NOMO-1 treated with dmso at 0.1 percent for 144 hours (cell line): Measurements from ENCODE around the gene TNRC6C.
"Not testable (repeated sequence)": the region's sequence is repeated elsewhere in the genome, so short reads cannot be mapped to it uniquely, and the experiment has no call there.

Experiments
- DNase-seq: peaks from one replicate; lab custom pipeline; 2025; ENCODE audit not compliant: unreplicated experiment; lab: John Stamatoyannopoulos, UW

The TNRC6C gene

DNA sequence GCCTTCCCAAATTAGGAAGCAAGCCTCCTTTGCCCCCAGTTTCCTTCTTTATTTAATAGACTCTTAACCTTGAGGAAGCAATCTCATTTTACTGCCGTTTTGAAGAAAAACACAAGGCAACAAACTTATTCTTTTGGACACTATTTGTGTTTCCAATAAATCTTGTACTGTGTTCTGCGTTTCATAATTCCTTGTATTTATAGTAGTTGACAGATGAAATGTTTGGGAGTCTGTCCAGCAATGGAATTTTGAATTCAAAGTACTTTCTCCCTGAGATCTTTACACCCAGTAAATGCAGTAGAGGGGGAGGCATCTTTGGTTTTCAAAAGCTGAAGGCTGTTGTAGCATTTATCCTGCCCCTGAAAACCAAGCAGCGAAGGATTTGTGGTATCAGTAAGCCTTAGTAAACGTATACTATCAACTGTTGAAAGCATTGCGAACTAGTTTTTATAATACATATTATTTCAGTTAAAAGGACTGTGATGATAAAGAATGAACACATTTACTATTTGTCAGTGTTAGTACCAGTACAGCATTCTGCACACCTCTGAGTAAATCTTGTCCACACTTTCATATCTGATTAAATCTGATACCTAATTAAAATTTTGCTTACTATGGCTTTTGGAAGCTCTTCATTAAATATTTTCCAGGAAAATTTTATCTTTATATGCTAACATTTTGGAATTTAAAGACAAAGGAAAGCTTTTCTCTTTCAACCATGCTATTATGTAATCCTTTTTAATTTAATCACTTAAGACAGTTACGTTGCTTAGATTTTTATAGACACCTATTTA is 83.1 kb downstream of the TNRC6C start:
- DNase-seq = no peak

DNA sequence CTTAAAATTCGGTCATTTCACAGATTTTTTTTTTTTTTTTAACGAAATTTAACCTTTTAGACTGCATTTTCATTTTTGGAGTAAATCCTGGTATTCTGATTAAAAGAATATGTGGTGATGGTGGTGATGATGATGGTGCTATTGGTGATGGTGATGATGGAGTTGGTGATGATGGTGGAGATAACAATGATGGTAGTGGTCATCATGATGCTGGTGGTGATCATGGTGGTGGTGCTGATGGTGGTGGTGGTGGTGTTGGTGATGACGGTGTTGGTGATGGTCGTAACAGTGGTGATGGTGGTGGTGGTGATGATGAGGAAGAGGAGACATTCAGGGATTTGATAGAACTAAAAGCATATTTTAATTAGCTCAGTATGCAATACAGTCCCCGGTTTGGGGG is 84.0 kb downstream of the TNRC6C start:
- DNase-seq = no peak

DNA sequence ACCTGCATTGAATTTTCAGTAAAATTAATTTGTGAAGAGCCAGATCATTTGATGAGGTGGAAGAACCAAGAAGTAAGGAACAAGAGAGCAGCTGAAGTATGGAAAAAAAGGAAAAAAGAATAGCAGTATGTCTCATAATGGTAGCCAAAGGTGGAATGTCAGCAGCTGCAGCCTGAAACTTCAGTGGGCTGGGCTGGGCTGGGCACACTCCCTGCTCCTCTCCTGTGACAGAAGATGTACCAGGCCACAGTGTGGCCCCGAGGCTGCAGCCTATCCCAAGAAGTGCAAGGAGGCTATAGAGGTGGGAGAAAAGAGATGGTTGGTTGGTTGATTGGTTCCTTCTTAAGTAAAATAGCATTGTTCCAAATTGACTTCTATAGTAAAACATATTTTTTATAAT is 84.5 kb downstream of the TNRC6C start:
- no peak for DNase-seq

DNA sequence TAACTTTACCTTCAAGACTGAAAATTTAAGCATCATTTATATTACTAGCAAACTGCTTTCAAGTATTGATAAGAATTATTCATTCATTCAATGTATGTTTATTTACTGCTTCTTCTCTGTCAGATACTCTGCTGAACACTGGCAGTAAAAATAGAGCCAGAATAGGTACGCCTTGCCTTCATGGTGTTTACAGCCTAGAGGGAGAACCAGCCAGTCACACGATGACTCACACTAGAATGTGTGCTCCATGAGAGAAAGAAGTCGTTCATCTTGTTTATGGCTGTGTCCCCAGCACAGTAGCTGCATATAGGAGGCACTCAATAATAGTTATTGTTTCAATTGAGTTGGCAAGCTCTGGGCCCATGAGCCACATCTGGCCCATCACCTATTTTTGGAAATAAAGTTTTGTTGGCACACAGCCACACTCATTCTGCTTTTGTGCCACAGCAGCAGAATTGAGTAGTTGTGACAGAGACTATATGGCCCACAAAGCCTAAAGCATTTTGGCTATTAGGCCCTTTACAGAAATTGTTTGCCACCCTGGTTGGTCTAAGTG is 85.9 kb downstream of the TNRC6C start:
- DNase-seq = no peak

DNA sequence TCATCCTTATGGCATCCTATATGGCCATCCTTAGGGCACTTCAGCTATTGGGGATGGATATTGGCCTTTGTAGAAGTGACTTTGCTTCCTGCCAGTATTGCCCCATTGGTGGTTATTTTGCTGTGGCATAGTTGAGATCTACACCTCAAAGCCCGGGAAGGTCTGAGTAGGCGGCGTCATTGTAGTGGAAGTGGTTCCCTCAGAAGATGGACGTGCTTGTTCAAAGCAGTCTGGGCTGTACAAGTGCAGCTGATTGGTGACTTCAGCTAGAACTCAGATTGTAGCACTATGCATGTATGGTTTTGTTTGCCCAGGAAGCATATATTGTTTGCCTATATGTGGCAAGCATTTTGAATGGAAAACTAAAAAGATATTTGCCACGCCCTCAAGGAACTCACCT is 86.8 kb downstream of the TNRC6C start:
- no peak for DNase-seq

DNA sequence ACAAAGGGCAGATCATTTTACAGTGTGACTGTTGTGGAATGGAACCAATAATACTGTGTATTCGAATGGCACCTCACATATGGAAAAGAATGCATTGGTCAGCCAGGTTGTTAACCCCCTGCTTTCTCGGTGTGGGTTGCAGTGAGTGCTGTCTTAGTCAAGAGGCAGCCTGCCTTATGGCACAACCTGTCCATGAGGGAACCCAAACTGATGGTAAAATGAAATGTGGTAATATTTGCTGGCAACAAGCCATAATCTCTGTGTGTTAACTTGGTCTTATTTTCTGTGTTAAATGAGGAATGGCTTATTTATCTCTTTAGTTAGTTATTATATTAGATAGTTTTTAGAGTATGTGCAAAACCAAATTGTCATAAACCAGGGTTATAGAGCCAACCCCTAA is 88.4 kb downstream of the TNRC6C start:
- DNase-seq = no peak

DNA sequence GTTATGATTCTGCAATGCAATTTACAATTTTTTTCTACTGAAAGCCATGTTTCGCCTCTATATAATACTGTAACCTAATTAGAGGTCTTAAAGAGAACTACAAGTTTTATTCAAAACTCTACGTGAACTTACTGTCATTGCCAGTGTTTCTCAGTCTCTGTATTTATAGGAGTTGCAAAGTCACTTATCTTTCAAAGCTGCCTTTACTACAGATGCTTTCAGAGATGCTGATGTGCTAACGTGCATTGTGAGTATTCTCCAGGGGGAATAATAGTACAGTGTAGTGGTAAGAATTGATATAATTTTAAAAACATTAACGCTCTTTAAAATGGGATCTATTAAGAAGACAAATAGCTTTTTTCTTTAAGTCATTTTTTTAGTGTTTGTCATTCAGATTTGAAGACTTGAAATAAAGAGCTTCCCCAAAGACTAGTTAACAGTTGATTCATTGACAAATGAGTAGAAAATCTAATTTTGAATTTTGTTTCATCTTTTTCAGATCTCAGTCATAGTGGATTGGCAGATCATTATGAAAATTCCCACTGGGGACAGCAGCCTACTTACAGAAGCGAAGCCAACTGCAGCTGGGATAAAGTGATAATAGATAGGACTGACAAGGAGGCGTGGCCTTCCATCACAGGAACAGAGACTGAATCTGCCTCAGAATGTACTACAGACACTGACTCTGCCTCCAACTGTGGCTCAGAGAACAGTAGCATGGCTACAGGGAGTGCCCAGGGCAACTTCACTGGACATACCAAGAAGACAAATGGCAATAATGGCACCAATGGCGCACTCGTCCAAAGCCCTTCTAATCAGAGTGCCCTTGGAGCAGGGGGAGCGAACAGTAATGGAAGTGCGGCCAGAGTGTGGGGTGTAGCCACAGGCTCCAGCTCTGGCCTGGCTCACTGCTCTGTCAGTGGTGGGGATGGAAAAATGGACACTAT is 90.1 kb downstream of the TNRC6C start:
- no peak for DNase-seq

DNA sequence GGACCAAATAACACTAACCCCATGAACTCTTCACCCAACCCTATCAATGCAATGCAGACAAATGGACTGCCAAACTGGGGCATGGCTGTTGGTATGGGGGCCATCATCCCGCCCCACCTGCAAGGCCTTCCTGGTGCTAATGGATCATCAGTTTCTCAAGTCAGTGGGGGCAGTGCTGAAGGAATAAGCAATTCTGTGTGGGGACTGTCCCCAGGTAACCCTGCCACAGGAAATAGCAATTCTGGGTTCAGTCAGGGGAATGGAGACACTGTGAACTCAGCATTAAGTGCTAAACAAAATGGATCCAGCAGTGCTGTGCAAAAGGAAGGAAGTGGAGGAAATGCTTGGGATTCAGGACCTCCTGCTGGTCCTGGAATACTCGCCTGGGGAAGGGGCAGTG is 91.1 kb downstream of the TNRC6C start:
- DNase-seq = no peak

DNA sequence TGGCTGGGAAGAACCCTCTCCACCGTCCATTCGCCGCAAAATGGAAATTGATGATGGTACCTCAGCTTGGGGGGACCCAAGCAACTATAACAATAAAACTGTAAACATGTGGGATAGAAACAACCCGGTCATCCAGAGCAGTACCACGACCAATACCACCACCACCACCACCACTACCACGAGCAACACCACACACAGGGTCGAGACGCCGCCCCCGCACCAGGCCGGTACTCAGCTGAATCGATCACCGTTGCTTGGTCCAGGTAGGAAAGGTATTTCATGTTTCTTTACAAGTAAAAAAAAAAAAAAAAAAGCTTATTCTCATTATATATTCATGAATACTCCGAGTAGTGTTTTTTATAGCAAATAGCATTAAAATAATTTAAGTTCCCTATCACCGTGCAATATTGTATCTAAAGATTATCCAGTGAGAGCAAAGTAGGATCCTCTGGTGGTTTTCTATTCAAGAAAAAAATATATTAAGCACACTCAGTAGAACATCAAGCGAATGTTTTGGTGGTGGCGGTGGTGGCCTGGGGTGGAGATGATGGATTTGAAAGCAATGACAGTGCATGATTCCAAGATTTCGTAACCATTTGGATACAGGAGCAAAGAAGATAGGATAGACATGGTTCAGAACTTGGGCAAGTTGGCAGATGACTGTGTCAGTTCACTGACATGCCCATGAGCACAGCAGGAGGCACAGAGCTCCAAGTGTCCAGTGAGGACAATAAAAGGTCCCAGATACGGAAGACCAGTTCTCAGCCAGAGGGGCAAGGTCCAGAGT is 92.9 kb downstream of the TNRC6C start:
- no peak for DNase-seq

DNA sequence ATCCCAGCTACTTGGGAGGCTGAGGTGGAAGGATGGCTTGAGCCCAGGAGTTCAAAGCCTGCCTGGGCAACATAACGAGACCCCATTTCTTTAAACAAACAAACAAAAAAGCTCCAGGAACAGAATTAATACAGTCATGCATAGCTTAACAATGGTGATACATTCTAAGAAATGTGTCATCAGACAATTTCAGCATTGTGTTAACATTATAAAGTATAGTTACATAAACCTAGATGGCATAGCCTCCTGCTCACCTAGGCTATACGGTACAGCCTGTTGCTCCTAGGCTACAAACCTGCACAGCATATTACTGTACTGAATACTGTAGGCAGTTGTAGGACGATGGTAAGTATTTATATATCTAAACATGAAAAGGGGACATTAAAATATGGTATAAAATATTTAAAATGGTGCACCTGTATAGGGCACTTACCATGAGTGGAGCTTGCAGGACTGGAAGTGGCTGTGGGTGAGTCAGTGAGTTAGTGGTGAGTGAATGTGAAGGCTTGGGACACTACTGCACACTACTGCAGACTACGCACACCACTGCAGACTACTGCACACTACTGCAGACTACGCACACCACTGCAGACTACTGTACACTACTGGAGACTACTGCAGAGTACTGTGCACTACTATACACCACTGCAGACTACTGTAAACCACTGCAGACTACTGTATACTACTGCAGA is 95.4 kb downstream of the TNRC6C start:
- no peak for DNase-seq

DNA sequence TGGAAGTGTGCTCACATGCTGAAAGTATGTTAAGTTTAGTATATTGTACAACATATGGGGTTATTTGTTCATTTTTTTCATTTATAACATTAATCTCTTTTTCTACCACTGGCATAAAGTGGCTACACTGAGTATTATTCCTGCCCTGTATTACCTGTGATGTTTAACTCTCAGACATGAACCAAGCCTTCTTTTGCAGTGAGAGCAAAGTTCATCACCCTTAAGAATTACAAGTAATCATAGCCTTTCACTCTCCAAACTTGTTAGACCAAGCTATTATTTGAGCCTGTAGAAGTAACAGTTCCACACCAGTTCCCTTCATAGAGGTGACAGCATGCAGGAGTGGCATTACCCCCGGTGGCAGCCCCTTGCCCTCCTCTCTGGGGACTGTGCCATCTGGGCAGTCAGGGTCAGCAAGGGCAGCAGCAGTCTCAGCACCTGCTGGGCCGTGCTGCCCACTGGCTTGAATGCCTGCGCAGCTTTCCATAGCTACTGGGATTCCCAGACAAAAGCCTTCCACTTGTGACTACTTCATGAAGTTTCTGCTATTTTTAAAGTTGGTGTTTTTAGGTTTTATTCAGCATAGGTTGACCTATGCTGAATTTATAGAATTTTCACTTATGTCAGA is 98.7 kb downstream of the TNRC6C start:
- DNase-seq = no peak

DNA sequence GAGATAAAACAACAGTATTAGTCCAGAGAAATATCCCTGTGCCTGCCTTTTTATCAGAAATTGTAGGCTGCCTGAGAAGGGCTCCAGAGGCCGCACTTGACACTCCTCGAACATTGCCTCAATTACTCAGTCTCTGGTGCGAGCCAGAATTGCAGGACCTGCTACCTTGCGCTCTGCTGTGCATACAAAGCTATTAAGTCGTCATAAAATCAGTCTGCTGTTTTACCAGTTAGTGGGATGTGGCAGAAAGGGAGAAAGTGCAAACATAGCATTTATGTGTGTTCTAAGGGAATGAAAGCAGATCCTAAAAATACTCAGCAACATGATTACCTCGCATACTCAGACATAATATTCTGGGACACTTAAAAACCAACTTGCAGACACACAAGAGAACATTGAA is 99.5 kb downstream of the TNRC6C start:
- DNase-seq = no peak

DNA sequence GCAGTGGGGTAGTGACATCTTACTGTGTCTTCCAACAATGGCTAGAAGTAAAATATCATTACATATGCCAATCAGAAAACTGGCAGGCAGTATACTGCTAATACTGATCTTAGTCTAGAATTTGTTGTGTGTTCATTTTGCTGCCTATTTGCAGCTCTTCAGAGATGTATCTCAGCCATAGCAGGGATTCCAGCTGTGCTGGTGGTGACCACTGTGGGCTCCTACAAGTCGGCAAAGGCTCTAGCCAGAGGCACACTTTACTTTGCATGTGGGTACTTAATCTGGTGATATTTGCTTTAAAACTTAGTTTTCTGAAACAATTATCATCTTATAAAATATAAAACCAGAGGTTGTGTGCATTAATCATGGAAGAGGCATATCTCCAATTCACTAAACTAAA is 100.1 kb downstream of the TNRC6C start:
- DNase-seq = no peak

DNA sequence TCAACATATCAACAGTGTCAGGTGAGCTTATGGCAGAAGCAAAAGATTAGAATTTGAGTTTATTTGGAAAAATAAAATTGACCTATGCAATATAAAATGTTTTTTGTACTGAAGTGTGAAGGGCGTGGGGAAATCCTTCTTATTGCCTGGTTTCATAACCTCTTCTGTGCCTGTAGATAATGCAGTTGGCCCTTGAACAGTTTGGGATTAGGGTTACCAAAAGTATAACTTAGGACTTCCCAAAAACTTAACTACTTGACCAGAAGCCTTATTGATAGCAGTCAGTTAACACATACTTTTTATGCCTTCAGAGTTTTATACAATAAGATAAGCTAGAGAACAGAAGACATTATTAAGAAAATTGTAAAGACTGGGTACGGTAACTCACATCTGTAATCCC is 104.1 kb downstream of the TNRC6C start:
- DNase-seq = no peak

DNA sequence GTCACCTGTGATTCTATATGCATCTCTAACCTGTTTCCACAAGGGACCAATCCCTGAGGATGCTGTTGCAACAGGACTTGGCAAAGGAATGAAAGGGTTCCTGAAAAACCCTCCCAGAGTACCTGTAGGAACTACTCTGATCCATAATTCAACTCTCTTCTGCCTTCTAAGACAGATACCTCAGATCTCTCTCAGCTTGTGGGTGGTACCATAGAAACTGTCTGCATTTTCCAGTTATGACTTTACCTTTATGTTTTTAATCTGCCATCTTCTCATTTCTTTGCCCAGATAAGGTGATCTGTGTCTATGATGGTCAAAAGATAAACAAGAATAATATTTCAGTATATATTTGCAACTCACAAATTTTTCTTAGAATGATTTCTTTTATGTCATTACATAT is 105.0 kb downstream of the TNRC6C start:
- no peak for DNase-seq

DNA sequence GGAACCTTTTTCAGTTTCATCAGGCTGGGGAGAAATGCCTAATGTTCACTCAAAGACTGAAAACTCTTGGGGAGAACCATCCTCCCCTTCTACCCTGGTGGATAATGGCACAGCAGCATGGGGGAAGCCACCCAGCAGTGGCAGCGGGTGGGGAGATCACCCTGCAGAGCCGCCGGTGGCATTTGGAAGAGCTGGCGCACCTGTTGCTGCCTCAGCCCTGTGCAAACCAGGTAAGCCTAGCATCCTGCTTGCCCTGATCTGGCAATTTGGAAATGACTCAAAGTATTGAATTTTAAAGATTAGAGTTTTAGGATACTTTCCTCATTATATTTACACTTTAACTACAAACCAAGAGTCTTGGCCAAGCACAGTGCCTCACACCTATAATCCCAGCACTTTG is 106.2 kb downstream of the TNRC6C start:
- DNase-seq = no peak

DNA sequence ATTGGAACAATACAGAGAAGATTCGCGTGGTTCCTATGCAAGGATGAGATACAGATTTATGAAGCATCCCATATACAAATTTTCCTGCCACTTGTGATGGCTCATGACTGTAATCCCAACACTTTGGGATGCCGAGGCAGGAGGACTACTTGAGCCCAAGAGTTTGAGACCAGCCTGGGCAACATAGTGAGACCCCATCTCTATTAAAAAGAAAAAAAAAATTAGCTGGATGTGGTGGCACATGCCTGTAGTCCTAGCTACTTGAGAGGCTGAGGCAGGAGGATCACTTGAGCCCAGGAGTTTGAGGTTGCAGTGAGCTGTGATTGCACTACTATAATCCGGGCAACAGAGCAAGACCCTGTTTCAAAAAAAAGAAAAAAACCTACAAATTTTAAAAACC is 108.5 kb downstream of the TNRC6C start:
- not testable (repeated sequence) for DNase-seq

DNA sequence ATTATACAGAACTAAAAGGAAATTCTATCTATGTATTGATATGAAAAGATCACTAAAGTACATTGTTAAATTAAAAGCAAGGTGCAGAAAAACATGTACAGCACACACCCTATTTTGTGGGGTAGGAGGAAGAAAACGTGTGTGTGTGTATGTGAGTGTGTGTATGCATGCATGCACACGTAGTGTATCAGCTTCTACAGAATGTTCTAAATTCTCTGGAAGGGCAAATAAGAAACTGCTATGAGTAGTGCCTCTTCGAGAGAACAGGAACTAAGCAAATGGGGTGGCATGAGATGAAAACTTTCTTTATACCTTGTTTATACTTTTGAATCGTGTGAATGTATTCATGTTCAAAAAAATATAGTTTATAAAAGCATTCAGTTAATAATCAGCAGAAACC is 111.2 kb downstream of the TNRC6C start:
- no peak for DNase-seq

DNA sequence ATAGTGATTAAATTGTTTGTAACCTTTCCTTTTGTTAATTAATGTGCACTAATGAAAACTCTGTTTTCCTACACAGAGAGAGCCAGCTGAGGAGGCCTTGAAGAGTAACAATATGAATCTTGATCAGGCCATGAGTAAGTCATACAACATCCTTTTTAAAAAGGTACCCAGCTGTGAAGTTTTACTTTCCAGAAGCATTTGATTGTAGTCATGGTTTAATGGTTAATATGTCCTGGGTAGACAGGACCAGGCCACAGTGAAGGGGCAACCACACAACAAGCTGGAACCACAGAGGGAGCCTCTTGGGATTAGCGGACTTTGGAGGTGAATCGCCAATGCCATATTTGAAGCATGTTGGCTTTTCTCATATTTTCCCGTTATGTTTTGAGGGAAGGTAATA is 114.5 kb downstream of the TNRC6C start:
- DNase-seq = no peak

DNA sequence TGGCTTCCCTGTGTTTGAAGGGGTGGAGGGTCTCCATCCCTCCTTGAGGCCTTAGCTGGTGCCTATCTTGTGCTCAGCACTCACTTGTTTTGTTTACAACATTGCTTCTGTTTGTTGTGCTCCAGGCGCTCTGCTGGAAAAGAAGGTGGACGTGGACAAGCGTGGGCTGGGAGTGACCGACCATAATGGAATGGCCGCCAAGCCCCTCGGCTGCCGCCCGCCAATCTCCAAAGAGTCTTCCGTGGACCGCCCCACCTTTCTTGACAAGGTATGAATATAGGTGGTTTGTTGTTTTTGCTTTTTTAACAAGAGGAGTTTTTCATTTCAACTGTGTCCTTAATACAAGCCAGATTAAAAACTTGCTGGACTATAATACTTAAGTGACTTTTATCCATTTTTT is 116.5 kb downstream of the TNRC6C start:
- no peak for DNase-seq
